Panc1 (cell line): ENCODE results near the gene SUSD2.

ENCODE experiments used
- CTCF ChIP-seq: fragments of 450-650 bp; IDR thresholded peaks from 2 replicates; pipeline ENCODE4 v1.5.1; 2017; ENCODE audit warnings: mild to moderate bottlenecking
- POLR2AphosphoS5 ChIP-seq: IDR thresholded peaks from 2 replicates; pipeline ENCODE4 v1.6.1; 2012; ENCODE audit warnings: mild to moderate bottlenecking, low read depth, low read length, moderate library complexity

DNA sequence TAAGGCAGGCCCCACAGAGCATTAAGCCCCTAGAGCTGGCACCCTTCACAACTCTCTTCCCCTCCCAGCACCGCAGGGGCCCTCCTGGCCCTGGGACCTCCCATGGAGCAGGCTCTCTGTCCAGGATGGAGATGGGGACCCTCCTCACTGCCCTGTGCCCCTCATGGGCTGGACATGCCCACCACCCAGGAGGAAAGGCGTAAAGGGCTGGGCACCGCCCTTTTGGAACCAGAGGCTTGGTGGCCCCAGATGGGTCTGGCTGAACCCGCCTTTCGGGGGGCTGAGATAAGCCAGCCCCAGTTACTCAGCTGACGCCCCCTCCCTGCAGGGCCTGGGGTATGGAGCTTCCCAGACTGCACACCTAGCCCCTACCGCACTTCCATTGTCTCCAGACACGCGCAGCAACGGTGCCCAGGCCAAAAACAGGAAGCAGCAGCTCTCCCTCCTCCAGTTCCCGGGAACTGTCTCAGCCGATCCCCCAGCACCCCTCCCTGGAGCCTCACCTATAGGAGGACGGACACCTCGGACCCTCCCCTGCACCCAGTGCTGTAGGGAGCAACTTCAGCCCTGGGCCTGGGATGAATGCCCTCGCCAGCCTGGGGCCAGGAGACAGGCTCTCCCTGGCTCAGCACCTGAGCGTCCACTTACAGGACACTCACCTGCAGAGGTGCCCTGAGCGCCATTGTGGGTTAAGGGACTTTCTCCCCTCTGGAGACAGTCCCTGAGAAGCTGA, 1.6 kb upstream of the SUSD2 start:
- no peak for TF ChIP-seq CTCF
- no peak for TF ChIP-seq POLR2AphosphoS5
